ENCODE results near the gene ARGFX. TPM values are rescaled to one million over a fixed set of nuclear protein-coding genes. Genes with fewer than 3 reads are reported as not detected.
A peak's percentile ranks its signal among the peaks of the same experiment; 100 is the strongest.

The ARGFX gene
- total RNA-seq: not detected
- not detected for polyA plus RNA-seq
- long read RNA-seq, donor 1: 0 reads
- long read RNA-seq, donor 2: 0 reads
- long read RNA-seq, donor 3: 0 reads
- long read RNA-seq, donor 4: 0 reads
- long read RNA-seq, donor 5: 0 reads
- long read RNA-seq, donor 6: 0 reads
- long read RNA-seq, donor 7: 0 reads
- long read RNA-seq, donor 8: 0 reads
- long read RNA-seq, donor 9: 0 reads
- long read RNA-seq, donor 10: 0 reads

- H3K27me3 ChIP-seq: no peaks in the 10 kb centered on the region
- no peaks in the 10 kb centered on the region for H3K36me3 ChIP-seq (replicated peaks in 1 of 2)
- TF ChIP-seq POLR2A (IDR thresholded peaks at IDR 0.05) (no peak), CTCF (IDR thresholded peaks at IDR 0.05) (no peak)
- H3K9me3 ChIP-seq (replicated peaks in 1 of 3): no peaks in the 10 kb centered on the region
- 88 to 94% (median 90%) methylated on average over 5 of the region's 5 CpGs for WGBS, 4 donors
- DNase-seq: no peak
- H3K27ac ChIP-seq: no peak within 1 kb of the TSS
- intact Hi-C loops (cut with DNase I): no loop called here
- H3K4me3 ChIP-seq: no peak within 1 kb of the TSS
- no peaks in the 10 kb centered on the region for H3K4me1 ChIP-seq (replicated peaks in 1 of 2)
Measured at GRCh38 chr3:121567649-121568048, at the start of gene ARGFX. Gene ARGFX, plus strand, starts transcription at chr3:121567949. Its CDS starts 2,765 bp downstream, at chr3:121570714.

DNA sequence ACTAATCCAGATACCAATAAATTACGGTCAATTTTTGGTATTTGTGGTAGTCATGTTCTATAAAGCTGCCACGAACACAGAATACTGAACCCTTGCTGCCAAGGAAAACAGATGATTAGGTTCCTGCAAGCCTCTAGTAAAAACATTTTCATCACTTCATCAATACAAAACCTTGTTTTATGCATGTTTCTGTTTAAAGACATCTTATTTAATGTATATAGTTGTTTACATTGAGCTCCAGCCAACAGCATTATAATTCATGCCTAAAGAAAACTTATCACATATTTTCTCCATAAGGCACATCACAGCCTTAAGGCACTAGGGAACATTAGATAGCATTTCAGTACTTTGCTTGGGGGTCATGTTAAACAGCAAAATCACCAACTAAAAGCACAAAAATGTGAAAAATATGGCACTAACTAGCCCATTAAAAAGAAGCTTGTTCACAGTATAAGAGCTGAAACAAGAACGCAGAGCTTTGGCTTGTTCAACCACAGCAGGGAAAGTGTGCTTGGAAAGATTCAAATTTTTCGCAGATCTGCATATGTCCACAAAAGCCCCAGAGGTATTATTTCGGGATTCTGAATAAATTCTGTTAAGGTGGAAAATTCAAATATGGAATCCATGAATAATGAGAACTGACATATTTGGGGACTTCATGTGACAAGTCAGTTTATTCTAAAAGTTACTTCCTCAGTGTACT lies 49.6 kb upstream of the ARGFX start:
- H3K4me3 ChIP-seq: no peak overlapping the region
- H3K36me3 ChIP-seq (replicated peaks in 1 of 2): no peaks in the 10 kb centered on the region
- DNase-seq: no peak
- intact Hi-C loops (cut with DNase I): no loop called here
- TF ChIP-seq CTCF (IDR thresholded peaks at IDR 0.05) (no peak), POLR2A (IDR thresholded peaks at IDR 0.05) (no peak)
- WGBS, 4 donors: 80 to 94% (median 89%) methylated on average over 5 of the region's 5 CpGs
- H3K27ac ChIP-seq: no peak overlapping the region
- H3K27me3 ChIP-seq: no peaks in the 10 kb centered on the region
- H3K9me3 ChIP-seq (replicated peaks in 1 of 3): peaks cover 0 to 6% (median 5%) of the 10 kb centered on the region in 3 donors
- H3K4me1 ChIP-seq (replicated peaks in 1 of 2): no peaks in the 10 kb centered on the region

DNA sequence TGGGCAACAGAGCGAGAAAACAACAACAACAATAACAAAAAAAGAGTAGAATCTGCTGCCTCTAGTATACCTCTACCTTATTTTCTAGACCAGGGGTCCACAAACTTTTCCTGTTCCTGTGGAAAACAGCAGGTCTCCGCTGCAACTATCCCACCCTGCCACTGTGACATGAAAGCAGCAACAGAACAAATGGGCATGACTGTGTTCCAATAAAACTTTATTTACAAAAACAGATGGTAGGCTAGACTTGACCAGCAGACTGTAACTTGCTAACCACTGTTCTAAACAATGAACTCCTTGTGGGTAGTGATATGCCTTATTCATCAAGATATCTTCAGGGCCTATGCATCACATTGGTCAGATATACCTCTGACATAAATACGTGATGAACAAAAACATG lies 47.2 kb upstream of the ARGFX start:
- Histone ChIP-seq H3K27me3 (no peaks in the 10 kb centered on the region), H3K4me1 (replicated peaks in 1 of 2) (no peaks in the 10 kb centered on the region), H3K27ac (no peak overlapping the region), H3K9me3 (replicated peaks in 1 of 3) (peaks cover 0 to 6% (median 5%) of the 10 kb centered on the region in 3 donors), H3K36me3 (replicated peaks in 1 of 2) (no peaks in the 10 kb centered on the region), H3K4me3 (no peak overlapping the region)
- DNase-seq: no peak
- intact Hi-C loops (cut with DNase I): no loop called here
- WGBS, 4 donors: 97 to 99% (median 97%) methylated on average over 3 of the region's 3 CpGs
- TF ChIP-seq POLR2A (IDR thresholded peaks at IDR 0.05) (no peak), CTCF (IDR thresholded peaks at IDR 0.05) (no peak)

DNA sequence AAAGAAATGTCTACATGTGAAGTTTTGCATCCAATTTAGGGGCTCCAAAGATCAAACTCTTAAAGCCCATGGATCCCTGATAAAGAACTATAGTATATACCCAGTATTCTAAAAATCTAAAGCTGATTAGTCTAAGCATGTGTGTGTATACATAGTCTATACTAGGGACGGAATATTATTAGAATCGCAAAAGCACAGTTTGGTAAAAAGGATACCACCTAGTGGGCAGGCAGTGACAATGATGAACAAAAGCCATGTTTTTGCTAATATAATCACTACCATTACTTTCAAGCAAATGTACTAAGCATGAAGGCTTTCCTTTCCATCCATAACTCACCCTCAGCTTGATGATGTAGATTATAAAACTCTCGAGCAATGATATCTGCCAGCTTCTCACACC lies 38.4 kb upstream of the ARGFX start:
- no peaks in the 10 kb centered on the region for H3K9me3 ChIP-seq (replicated peaks in 1 of 3)
- intact Hi-C loops (cut with DNase I): no loop called here
- whole genome bisulfite sequencing, 4 donors: 49 to 70% (median 68%) methylated on average over 3 of the region's 3 CpGs
- H3K27ac ChIP-seq: no peak overlapping the region
- TF ChIP-seq POLR2A (IDR thresholded peaks at IDR 0.05) (no peak), CTCF (IDR thresholded peaks at IDR 0.05) (peak in 4 of 6 experiments; percentile 21 to 41 (median 26))
- H3K4me3 ChIP-seq: no peak overlapping the region
- DNase-seq: no peak
- H3K27me3 ChIP-seq: no peaks in the 10 kb centered on the region
- H3K36me3 ChIP-seq (replicated peaks in 1 of 2): no peaks in the 10 kb centered on the region
- no peaks in the 10 kb centered on the region for H3K4me1 ChIP-seq (replicated peaks in 1 of 2)

Measured in adrenal gland (tissue), 19 donors.